Fibroblast of skin of left quadriceps (primary cell): ENCODE data around the gene CLDN12.

Experiments used
- DNase-seq, 2 experiments: peaks; one replicate each; pipeline ENCODE4 v3.0.0-alpha.2; 2013; ENCODE audit warnings: low read depth in 2 of 2

The CLDN12 gene

DNA sequence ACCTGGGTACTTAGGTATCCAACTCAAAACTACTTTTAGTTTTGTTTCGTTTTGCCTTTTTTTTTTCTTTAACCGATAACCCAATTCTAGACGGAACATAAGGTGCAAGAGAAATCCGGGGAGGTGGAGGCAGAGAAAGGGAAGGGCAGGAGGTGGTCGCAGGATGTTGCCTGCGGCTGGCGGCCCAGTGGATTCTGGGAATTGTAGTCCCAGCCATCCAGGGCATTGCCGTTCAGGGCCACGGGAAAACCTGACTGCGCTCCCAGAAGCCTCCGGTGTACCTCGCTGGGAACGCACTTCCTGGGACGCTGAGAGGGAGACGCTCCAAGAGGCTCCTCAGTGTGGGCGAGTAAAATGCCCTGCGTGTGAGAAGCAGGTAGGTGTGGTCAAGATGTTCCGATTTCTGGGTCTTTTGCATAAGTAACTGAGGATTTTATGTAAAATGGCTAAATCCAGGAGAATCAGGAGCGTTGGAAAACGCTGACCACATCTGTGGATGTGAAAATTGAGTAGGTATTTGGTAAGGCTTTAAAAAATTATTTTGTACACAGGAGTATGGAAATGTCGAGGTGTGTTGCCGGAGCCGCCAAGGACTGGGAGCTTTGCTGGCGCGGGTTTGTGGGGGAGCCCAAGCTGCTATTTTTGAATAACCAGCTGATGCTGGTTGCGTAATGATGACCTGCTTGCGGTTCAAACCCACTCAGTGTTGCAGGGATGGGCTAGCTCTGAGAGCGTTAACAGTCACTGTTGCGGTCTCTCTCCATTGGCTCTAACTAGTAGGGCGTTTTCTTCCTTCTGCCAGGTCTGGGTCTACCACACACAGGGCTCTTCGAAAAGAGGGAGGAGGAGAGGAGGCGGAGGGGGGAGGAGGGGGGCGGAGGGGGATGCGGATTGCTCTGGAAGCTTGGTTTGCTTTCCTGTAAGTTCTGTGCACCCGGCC, at the start of gene CLDN12:
CLDN12 (plus strand) TSS at position 288 of the 940 bp plus-strand sequence. CDS start 9,216 bp downstream, outside the sequence.
- DNase-seq, result peak; percentile 94 to 95

DNA sequence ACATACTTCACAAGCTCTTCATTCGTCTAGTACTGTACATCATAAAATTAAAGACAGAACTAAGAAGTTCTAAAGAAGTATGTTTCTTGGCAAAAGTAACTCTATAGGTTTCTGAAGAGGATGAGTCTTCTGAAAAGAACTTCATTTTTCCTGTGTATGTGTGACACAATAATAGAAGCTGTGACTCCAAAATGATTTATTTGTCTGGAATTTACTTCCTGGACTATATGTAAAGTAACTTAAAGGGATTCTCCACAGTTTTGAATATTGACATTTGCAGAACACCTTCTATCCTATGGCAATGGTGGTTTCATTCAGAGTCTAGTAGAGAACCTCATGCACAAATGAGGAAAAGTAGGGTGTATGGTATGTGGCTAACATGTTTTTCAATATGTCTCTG, 19.8 kb upstream of the CLDN12 start:
- DNase-seq, result peak; percentile 50 to 59

DNA sequence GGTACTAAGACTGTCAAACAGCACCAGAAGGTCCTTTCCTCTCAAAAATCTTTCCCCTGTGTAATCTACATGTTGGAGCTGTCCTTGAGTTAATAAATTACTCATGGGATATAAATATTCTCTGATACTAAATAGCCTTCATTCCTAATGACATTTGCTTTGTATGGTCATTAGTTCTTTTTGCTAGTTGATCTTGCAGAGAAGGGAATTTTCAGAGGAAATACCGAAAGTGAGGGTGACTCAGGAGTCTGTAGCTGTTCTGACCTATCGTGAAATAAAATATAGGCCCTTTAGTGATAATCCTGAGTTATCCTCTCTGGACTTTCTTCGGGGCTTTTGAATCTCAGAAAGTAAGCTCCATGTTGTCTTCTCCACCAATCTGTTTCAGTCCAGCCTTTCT, 19.4 kb upstream of the CLDN12 start:
- DNase-seq, result no peak

DNA sequence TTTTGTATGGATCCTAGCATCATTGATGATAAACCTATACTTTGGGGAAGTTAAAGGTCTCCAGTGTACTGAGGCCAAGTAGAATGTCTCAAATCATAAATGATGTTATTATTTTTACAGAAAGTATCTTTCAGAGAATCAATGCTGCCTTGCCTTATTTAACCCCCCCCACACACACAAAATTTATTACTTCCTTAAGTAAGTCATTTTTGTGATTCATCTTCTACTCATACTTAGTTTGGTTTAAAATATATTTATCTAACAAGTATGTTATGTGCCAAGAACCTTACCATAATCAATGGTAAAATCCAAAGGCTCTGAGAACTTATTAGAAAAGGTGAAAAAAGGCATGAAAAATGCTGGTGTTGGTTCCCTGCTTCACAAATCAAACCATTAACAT, 18.8 kb upstream of the CLDN12 start:
- no peak for DNase-seq

DNA sequence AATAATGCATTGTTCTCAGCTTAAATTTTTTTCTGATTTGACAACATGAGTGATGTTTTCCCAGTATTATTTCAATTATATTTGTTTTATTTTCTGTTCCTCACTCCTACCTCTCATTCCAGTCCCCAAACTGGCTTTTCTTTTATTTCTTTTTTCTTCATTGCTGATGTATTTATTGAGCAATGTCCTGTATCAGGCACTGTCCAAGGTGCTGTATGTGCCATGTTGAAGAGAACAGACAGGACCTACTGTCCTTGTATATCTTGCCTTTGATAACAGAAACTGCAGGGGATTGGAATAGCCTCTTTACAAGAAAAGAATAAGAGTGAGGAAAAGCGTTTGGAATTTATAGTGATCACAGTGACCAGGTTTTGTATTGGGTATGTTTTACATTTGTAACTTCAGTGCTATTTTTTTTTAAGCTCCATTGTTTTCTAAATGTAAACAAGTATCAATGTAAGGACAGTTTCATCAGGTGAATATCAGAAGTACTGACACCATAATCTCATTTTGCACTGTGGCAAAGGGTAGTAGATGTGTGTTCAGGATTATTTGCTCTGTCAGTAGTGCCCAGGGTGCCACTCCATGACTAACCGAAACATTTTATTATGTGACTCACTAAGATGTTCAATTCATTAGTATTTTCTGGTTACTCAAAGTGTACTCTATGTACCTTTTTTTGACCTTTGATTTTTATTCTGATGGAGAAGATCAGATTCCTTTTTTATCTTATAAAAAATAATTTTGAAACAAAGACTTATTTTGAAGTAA, 15.6 kb upstream of the CLDN12 start:
- DNase-seq, result no peak

DNA sequence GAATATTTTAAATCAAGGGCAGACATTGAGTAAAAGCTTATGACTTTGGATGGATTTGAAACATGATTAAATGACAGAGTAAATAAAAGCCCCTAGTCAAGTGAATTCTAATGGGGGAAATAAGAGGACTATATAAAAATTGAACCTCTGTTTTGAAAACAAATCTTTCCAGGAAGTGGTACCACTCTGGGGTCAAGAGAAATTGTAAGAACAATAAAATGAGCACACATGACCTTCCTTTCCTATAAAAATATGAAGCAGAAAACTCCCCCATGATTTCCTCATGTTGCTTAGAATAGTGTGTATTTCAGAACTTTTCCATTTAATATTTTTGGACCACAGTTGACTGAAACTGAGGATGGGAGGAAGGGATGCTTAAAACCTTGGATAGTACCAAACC, 12.3 kb upstream of the CLDN12 start:
- DNase-seq, result no peak

DNA sequence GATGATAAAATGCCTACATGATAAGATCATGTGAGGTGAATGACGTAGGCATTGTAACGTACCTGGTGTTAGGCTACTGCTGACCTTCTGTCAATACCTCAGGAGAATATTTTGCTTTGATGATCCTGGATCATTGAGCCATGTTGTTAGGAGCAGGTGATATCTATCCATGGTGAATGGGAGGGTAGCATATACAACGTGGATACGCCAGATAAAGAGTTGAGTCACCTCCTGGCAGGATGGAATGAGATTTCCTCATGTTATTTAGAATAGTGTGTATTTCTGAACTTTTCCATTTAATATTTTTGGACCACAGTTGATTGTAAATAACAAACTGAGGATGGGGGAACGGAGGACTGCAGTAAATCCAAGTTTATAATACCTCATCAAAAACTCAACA, 11.8 kb upstream of the CLDN12 start:
- DNase-seq, result no peak

DNA sequence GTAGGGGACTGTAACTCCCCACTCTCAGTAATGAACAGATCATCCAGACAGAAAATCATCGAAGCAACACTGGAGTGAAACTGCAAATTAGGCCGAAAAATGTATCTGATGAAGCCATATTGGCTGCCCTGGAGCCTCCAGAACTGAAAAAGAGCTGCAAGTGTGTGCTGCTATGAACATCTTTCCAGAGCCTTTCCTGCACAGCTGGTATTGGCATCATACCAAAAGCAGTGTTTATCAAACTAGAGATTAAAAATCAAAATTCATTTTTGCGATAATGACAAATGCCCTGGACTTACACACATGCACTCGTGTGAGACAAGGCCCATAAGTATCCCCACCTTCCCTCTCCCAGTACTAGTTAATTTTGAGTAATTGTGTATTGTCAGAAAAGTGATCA, 6.8 kb upstream of the CLDN12 start:
- DNase-seq, result no peak

DNA sequence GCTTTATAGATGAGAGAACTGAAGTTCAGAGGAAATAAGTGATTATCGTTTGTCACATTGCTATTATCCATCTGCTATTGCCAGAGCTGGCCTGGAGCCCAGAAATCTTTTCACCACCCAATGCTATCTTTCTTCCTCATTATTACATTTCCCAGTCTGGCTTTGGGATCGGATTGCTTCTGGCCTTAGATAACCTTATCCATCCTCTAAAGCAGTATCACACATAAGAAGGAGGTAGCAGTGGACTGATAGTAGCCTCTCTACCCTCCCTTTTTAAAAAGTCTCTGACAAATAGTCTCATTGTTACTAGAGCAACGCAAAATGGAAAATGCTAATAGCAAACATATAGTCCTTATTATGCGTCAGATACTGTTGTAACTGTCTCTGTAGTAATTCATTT, 1.3 kb upstream of the CLDN12 start:
- peak in 1 of 2 experiments; percentile 42 for DNase-seq

DNA sequence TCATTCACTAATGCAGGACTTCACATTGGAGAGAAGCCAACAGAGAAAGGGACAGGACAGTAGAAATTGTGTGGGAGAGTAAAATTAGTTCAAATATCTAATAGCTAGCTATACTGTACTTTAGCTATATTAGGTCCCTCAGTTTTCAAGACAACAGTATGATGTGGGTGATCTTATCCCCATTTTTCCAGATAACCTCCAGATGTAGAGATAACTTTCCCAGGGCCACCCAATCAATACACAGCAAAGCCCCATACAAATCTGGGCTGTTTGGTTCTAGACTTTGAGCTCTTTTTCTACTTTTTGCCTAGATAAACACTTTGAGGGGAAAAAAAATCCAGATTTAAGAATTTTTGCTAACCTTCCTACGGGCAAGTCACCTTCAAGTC, 482 bp upstream of the CLDN12 start:
- DNase-seq, result no peak

DNA sequence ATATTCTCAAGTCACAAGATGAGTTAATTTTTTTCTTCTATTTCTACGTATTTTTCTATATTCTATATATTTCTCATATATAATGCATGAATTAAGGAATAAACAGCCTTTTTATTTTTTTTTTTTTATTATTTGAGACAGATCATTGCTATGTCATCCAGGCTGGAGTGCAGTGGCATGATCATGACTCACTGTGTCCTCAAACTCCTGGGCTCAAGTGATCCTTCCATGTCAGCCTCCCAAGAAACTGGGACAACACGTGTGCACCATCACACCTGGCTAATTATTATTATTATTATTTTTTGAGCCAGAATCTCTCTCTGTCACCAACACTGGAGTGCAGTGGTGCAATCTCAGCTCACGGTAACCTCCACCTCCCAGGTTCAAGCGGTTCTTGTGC, 1.5 kb downstream of the CLDN12 start:
- DNase-seq, result no peak

DNA sequence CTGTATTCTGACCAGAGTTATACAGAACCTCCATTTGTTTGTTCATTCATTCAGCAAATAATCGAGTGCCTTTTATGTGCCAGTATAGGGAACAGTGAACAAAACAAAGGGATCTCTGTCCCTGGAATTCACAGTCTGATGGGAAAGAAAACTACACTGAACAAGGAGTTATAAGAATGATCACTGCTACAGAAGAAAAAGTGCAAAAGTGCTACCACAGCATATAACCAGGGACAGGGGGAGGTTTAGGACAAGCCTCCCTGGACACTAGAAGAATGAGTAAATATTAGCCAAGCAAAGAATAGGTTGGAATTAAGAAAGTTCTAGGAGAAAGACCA, 4.2 kb downstream of the CLDN12 start:
- DNase-seq, result no peak

DNA sequence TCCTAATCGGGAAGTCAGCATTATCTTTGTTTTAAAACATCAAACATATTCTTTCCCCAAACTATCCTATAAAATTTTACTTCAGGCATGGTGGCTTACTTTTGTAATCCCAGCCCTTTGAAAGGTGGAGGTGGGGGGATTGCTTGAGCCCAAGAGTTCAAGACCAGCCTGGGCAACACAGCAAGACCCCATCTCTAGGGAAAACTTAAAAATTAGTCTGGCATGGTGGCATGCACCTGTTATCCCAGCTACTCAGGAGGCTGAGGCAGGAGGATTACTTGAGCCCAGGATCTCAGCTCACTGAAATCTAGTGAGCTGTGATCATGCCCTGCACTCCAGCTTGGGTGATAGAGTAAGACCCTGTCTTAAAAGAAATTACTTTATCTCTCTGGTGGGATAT, 4.9 kb downstream of the CLDN12 start:
- DNase-seq, result no peak

DNA sequence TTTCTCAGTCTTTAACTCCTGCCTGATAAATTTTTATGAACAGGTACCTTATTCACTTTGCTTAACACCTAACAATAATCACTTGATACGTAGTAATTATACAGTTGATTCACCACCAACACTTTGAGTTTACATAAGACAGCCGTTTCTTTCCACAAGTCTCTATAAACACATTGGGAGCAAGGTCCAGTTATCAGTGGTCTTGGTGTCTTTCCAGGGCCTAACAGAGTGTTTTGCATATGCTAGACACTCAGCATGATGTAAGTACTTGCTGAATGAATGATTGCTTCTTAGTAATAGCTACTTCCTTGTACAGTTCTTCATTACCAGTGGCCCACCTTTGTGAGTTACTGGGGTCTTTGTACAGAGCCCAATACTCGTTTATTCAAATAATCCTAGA, 6.4 kb downstream of the CLDN12 start:
- no peak for DNase-seq

DNA sequence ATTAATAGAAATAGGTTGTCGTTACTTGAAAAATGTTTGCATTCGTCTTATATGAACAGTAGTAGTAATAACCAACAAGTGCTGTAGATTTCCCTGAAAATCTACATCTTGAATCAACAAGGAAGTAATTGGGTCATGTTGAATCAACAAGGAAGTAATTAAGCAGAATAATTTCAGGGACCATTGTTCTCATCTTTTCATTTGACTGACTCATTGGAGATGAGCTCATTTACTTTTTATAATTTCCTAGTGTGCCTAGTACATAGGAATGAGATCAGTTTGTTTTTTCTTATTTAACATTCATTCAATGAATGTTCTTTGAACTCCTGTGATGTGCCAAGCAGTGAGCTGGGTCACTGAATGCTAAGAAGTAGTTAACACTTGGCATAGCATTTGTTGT, 8.2 kb downstream of the CLDN12 start:
- no peak for DNase-seq

DNA sequence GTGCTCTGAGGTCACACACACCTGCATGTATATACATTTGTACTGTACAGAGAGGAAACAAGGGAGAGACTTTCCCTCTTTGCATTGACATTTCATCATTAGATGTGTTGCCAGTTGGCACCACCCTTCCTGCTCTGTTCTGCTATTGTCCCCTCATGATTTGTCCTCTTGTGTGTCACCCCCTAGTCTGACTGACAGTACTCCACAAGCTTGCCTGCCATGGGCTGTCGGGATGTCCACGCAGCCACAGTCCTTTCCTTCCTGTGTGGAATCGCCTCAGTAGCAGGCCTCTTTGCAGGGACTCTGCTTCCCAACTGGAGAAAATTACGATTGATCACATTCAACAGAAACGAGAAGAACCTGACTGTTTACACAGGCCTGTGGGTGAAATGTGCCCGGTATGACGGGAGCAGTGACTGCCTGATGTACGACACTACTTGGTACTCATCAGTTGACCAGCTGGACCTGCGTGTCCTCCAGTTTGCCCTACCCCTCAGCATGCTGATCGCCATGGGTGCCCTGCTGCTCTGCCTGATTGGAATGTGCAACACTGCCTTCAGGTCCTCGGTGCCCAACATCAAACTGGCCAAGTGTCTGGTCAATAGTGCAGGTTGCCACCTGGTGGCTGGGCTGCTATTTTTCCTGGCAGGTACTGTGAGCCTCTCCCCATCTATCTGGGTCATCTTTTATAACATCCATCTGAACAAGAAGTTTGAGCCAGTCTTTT, 9.4 kb downstream of the CLDN12 start:
- no peak for DNase-seq

DNA sequence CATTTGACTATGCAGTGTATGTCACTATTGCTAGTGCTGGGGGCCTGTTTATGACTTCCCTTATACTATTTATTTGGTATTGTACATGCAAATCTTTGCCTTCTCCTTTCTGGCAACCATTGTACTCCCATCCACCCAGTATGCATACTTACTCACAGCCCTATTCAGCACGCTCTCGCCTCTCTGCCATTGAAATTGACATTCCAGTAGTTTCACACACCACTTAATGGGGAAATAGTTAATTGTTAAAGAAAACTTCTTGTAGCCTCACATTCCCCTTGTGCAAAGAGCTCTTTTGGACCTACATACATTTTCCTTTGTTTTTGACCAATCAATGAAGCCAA, 9.9 kb downstream of the CLDN12 start:
- no peak for DNase-seq

DNA sequence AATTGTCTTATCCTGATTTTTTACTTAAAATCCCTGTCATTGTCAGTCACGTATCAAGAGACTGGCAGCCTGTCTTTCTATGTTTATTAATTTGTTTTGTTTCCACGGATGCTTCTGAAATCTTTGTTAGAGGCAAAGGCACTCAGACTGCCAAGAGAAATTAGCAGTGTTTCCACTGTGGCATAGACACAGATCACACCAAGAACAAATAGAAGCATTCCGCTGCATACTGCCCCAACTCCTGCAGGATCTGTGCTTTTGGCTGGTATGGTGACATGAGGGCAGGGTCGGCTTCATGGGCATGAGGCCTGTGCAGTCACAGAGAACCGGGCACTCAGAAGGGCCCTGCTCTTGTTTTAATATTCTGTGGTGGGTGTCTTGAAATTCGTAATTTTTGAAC, 18.4 kb downstream of the CLDN12 start:
- no peak for DNase-seq

DNA sequence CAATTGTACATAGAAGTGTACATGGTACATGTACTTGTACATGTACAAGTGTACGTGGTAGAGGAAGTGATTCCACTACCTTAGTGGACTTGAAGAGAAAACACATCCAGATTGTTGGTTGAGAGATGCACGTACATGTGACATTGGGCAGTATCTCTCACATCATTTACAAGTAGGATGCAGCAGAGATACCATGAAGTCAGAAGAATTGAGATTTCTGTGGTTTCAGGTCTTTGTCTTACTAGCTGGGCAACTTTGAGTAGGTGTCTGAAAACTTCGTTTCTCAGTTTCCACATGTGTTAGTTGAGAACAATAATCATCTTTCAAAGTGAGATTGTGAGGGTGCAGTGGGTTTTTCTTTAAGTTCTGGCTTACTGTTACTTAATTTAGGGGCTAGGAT, 21.5 kb downstream of the CLDN12 start:
- DNase-seq, result no peak

DNA sequence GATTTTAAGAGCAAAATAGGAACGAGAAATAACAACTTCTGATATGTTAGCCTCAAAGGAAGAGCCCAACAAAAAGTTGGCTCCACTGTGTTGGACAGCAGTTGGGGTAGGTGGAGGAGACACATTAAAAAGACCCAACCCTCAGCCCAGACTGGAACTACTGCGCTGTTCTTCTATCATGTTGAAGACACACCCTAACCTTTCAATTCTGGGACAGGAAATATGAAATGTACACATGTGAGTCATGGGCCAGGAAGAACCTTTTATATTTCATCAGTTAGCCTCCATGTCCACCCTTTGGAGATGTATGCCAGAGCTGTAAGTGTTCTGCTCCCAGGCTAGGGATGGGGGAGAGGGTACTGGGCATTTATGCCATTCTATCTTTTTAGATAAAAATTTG, 22.1 kb downstream of the CLDN12 start:
- no peak for DNase-seq

DNA sequence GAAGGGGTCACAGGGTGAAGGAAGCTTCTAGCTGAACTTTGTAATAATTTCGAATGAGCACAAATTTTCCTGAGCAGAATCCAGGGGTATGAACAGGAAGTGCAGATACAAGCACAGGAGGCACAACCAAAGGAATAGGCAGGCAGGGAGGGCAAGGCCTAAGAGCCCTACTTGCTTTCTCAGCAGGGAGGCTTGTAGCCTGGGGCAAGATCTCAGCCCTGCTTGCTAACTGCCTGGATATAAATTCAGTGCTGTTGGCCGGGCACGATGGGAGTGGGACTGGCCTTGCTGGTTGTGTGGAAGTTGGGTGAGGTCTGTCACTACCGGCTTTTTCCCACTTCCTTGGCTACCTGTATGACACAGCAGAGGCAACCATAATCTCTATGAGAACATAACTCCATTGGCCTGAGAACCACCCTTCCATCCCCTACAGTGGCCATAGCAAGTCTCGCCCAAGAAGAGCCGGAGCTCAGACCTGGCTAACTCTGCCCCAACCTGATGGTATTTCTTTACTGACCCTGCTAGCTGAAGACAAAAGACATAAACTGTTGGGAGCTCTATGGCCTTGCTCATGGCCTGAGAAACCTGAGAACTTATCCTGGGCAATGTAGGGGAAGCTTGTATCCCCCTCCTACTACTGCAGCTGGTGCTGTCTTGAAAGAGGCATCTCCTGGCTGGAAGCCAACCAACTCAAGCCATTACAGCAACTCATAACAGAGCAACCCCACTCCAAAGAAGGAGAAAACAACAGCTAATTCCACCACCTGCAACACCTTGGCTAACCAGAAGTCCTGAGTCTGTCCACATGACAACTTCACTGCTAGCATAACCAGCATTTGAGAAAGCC, 27.6 kb downstream of the CLDN12 start:
- no peak for DNase-seq

DNA sequence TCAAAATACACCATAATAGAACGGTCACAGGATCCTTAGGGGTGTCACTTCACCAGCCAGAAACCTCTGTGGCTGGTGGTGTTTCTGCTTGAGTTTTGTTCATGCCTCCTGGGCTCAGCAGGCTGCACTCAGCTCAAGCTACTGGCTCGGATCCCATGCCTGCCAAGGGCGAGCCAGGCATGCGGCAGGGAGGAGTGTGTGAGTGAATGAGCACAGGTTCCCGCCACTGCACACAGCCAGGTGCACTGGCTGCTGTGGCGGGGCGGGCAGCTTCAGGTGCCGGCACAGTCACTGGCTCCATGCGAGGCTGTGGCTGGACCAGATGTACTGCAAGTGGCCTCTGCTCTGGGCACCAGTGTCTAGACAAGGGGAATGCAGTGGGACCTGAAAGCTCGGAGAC, 29.5 kb downstream of the CLDN12 start:
- no peak for DNase-seq
